Lung (tissue), 12 donors: ENCODE results near the gene TAMALIN. TPM values are rescaled to one million over a fixed set of nuclear protein-coding genes. Genes with fewer than 3 reads are reported as not detected.
A peak's percentile ranks its signal among the peaks of the same experiment; 100 is the strongest.

Experiments
- ATAC-seq: fragments of 200-7000 bp; cut with Tn5 transposase; one replicate; pipeline ENCODE4 v1.9.1; 2020; ENCODE audit warnings: moderate number of reproducible peaks; ENCODE audit not compliant: insufficient read depth, low FRiP score
- DNase-seq, 3 donors: peaks; one replicate each; pipeline ENCODE4 v3.0.0-alpha.2; 2013 to 2017
- H3K27ac ChIP-seq, 2 donors: one replicate each; pipeline ENCODE4 v1.5.1; 2013; ENCODE audit warnings: mild to moderate bottlenecking in 2 of 2, moderate library complexity in 2 of 2, control low read depth in 1 of 2, inconsistent platforms in 1 of 2, low read depth in 1 of 2, low read length in 1 of 2
- H3K27me3 ChIP-seq, 3 donors: one replicate each; pipeline ENCODE4 v1.5.1; 2013; ENCODE audit warnings: low read length in 2 of 3; ENCODE audit not compliant: control insufficient read depth in 3 of 3, insufficient read depth in 3 of 3
- H3K36me3 ChIP-seq, 4 donors: one replicate each; pipeline ENCODE4 v1.5.1; 2013; ENCODE audit warnings: low read length in 4 of 4, mild to moderate bottlenecking in 1 of 4, moderate library complexity in 1 of 4; ENCODE audit not compliant: control insufficient read depth in 4 of 4, insufficient read depth in 4 of 4
- H3K4me1 ChIP-seq, 5 donors: one replicate each; pipeline ENCODE4 v1.5.1; 2013; ENCODE audit warnings: low read length in 5 of 5, mild to moderate bottlenecking in 2 of 5, moderate library complexity in 1 of 5; ENCODE audit not compliant: control insufficient read depth in 5 of 5, insufficient read depth in 5 of 5
- H3K4me3 ChIP-seq: one replicate; pipeline ENCODE4 v1.5.1; 2013; ENCODE audit warnings: mild to moderate bottlenecking, control low read depth, moderate library complexity
- H3K9ac ChIP-seq, 2 donors: one replicate each; pipeline ENCODE4 v1.5.1; 2013; ENCODE audit warnings: low read length in 2 of 2, control low read depth in 1 of 2; ENCODE audit not compliant: insufficient read depth in 1 of 2
- H3K9me3 ChIP-seq, 4 donors: one replicate each; pipeline ENCODE4 v1.5.1; 2013; ENCODE audit warnings: low read length in 3 of 4, mild to moderate bottlenecking in 1 of 4, moderate library complexity in 1 of 4; ENCODE audit not compliant: control insufficient read depth in 4 of 4, insufficient read depth in 3 of 4
- CTCF ChIP-seq: IDR thresholded peaks from 2 replicates; pipeline ENCODE4 v1.5.1; 2012; ENCODE audit warnings: mild to moderate bottlenecking; ENCODE audit errors: control extremely low read depth, extremely low read depth
- WGBS, 2 donors: extraction: QIAGEN DNeasy Blood & Tissue Kit; methylation state at CpG; one replicate each; pipeline ENCODE4 v1.1.7; 2013; 5-methylcytosine and 5-hydroxymethylcytosine counted together
- polyA plus RNA-seq, 2 donors: library from polyadenylated mRNA; stranded (reverse); fragments of 200-250 nt; gene quantifications; one replicate each; pipeline ENCODE4 v1.2.1, GENCODE V29; 2013
- total RNA-seq, 2 donors: library from RNA; depleted of rRNA in 1 of 2; stranded (reverse); fragments of >200 nt in 1 of 2; gene quantifications; one replicate each; pipeline ENCODE4 v1.2.1, GENCODE V29; 2014 to 2021
- donor health status: control.
- donor health status: control.
- donor health status: Bipolar disorder and iron deficiency.
- donor health status: healthy.
- donor health status: DM: yes; HTN: yes; CAD: no.

Gene TAMALIN
- total and polyA plus RNA-seq, 4 donors: 31.4 to 84.0 (median 60.4) TPM

GRCh38 chr12:52036587-52037171 is 29.9 kb downstream of the TAMALIN start:
- Histone ChIP-seq H3K9ac (peak overlapping the region; percentile 62 to 63), H3K27me3 (no peaks in the 10 kb centered on the region), H3K4me3 (no peak overlapping the region), H3K9me3 (no peaks in the 10 kb centered on the region), H3K4me1 (peaks cover 5 to 37% (median 10%) of the 10 kb centered on the region in 5 donors), H3K27ac (peak overlapping the region in 1 of 2 donors; percentile 82), H3K36me3 (no peaks in the 10 kb centered on the region)
- 6 to 12% methylated on average over 42 to 53 of the region's 53 CpGs for WGBS, 2 donors
- TF ChIP-seq CTCF: no peak
- DNase-seq: peak; percentile 84 to 91 (median 90)
- peak; percentile 66 for ATAC-seq

- Histone ChIP-seq H3K27ac (peak overlapping the region; percentile 71 to 92), H3K9ac (peak overlapping the region; percentile 61 to 76), H3K4me3 (peak overlapping the region; percentile 36), H3K9me3 (no peaks in the 10 kb centered on the region), H3K4me1 (peaks cover 5 to 33% (median 13%) of the 10 kb centered on the region in 5 donors), H3K27me3 (no peaks in the 10 kb centered on the region), H3K36me3 (no peaks in the 10 kb centered on the region)
- DNase-seq (peak; percentile 78 to 83 (median 81)), ATAC-seq (no peak)
- WGBS, 2 donors: 1 to 2% methylated on average over 39 to 59 of the region's 59 CpGs
- TF ChIP-seq CTCF: no peak
These were observed 30.6 kb downstream of the TAMALIN start for GRCh38 chr12:52037248-52037861.

- Histone ChIP-seq H3K9me3 (no peaks in the 10 kb centered on the region), H3K4me3 (peak overlapping the region; percentile 12), H3K27me3 (no peaks in the 10 kb centered on the region), H3K4me1 (peaks cover under 1 to 25% (median 19%) of the 10 kb centered on the region in 5 donors), H3K36me3 (no peaks in the 10 kb centered on the region), H3K9ac (no peak overlapping the region), H3K27ac (peak overlapping the region; percentile 24 to 34)
- ATAC-seq: no peak
- 62 to 76% methylated on average over 6 of the region's 6 CpGs for WGBS, 2 donors
- TF ChIP-seq CTCF: no peak
- DNase-seq: no peak
These were observed 31.7 kb downstream of the TAMALIN start for GRCh38 chr12:52038447-52038846.
